Pancreas (tissue), 10 donors: ENCODE measurements around the gene PSMF1. TPM values are rescaled to one million over a fixed set of nuclear protein-coding genes. Genes with fewer than 3 reads are reported as not detected.

ENCODE experiments used
- ATAC-seq, 4 donors: fragments of 200-7000 bp; cut with Tn5 transposase; one replicate each; pipeline versions ENCODE4 v1.8.0 to v1.9.1; 2020; ENCODE audit warnings: mild to moderate bottlenecking in 4 of 4, moderate library complexity in 4 of 4
- DNase-seq, 6 donors: peaks; one replicate each; pipeline ENCODE4 v3.0.0-alpha.2; 2020
- FAIRE-seq: peaks from 2 replicates; lab custom pipeline; 2012; peaks lifted over from hg19 to GRCh38; lab: Jason Lieb, UNC
- H3K27ac ChIP-seq, 4 donors: fragments of 200-600 bp; sonication (generic); 1 replicate in 3 of 4; 2 replicates in 1 of 4; pipeline versions ENCODE4 v1.5.0 to v1.8.0; 2020
- H3K27me3 ChIP-seq, 4 donors: fragments of 200-600 bp; one replicate each; pipeline ENCODE4 v1.8.0; 2021
- H3K36me3 ChIP-seq, 3 donors: fragments of 200-600 bp; sonication (generic) in 1 of 3; one replicate each; pipeline versions ENCODE4 v1.5.0 to v1.8.0; 2020 to 2021
- H3K4me1 ChIP-seq, 3 donors: fragments of 200-600 bp; one replicate each; pipeline ENCODE4 v1.8.0; 2021
- H3K4me3 ChIP-seq, 4 donors: fragments of 200-600 bp; sonication (generic) in 2 of 4; one replicate each; pipeline versions ENCODE4 v1.5.0 to v1.8.0; 2020 to 2021
- H3K9me3 ChIP-seq, 4 donors: fragments of 200-600 bp; one replicate each; pipeline ENCODE4 v1.8.0; 2021
- WGBS, 2 donors: extraction: QIAGEN DNeasy Blood & Tissue Kit; methylation state at CpG; one replicate each; pipeline ENCODE4 v1.1.7; 2013; 5-methylcytosine and 5-hydroxymethylcytosine counted together
- intact Hi-C, 3 donors: fragments of 100-400 bp; cut with DNase I; formaldehyde crosslinking; loops; one replicate each; pipeline versions ENCODE4 v1.11.1 to v1.14.2; 2022
- polyA plus RNA-seq, 2 donors: library from polyadenylated mRNA; stranded (reverse); fragments of 200-250 nt; gene quantifications; one replicate each; pipeline ENCODE4 v1.2.3, GENCODE V29; 2013
- total RNA-seq, 6 donors: library from RNA; stranded (reverse); fragmentation: NEBNext Ultra II Directional in 4 of 6; extraction: Animal tissue kit (Norgen Biotek cat#: 25700) in 4 of 6; gene quantifications; one replicate each; pipeline versions ENCODE4 v1.2.1 to v1.2.4, GENCODE V29; 2021 to 2023
- TF ChIP-seq, protein P1 (sequence below), 4 donors: fragments of 200-600 bp; sonication (generic) in 3 of 4; IDR thresholded peaks; one replicate each; pipeline versions ENCODE4 v1.5.0 to v1.8.0; 2021; ENCODE audit warnings: antibody characterized with exemption in 4 of 4
- donor health status: healthy with polysubstance abuse.
- donor health status: DM: no; HTN: no; CAD: no; lungs with moderate emphysema.
- donor health status: DM: no; HTN: no; CAD: no.
- donor health status: control.
- donor health status: control.
- donor health status: Bipolar disorder and iron deficiency.
- donor health status: DM: yes; HTN: yes; CAD: no.
- donor health status: DM: no; HTN: no; CAD: no.
- donor health status: DM: no; HTN: no; CAD: no.
- donor health status: DM: yes; HTN: yes; CAD: no.

The PSMF1 gene
- total and polyA plus RNA-seq, 8 donors, result 17.8 to 114 (median 79.6) TPM

DNA sequence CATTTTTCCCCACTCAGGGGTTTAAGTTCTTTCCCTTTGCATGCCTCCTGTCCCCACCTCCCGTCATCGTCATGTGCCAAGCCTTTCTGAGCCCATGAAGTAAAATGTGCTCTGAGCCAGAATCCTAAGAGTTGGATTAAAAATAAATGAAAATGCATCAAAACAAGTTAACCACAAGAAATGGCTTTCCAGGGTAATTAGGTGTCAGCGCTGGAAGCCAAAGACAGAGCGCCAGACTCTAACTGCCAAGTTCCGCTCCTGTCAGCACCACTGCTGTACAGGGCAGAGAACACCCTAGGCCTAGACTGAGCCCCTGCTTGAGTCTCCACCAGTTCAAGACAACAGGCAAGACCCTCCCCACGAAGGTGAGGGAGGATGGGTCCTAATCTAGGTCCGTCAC lies 79.4 kb downstream of the PSMF1 start:
- FAIRE-seq (no peak), ATAC-seq (no peak), DNase-seq (no peak)
- H3K4me3 ChIP-seq, result no peak overlapping the region
- no peak overlapping the region for H3K27ac ChIP-seq
- 76 to 80% methylated on average over 7 of the region's 7 CpGs for WGBS, 2 donors
- TF ChIP-seq, protein P1, sequence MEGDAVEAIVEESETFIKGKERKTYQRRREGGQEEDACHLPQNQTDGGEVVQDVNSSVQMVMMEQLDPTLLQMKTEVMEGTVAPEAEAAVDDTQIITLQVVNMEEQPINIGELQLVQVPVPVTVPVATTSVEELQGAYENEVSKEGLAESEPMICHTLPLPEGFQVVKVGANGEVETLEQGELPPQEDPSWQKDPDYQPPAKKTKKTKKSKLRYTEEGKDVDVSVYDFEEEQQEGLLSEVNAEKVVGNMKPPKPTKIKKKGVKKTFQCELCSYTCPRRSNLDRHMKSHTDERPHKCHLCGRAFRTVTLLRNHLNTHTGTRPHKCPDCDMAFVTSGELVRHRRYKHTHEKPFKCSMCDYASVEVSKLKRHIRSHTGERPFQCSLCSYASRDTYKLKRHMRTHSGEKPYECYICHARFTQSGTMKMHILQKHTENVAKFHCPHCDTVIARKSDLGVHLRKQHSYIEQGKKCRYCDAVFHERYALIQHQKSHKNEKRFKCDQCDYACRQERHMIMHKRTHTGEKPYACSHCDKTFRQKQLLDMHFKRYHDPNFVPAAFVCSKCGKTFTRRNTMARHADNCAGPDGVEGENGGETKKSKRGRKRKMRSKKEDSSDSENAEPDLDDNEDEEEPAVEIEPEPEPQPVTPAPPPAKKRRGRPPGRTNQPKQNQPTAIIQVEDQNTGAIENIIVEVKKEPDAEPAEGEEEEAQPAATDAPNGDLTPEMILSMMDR (IDR thresholded peaks at IDR 0.05), result no peak
- H3K27me3 ChIP-seq, result no peaks in the 10 kb centered on the region
- no peaks in the 10 kb centered on the region for H3K4me1 ChIP-seq
- no peaks in the 10 kb centered on the region for H3K9me3 ChIP-seq
- no peaks in the 10 kb centered on the region for H3K36me3 ChIP-seq
- intact Hi-C loops, result loop anchor here in 1 of 3 donors (10.0 kb wide), 1 partner anchor 383 kb away; no protein-coding TSS in a partner anchor

DNA sequence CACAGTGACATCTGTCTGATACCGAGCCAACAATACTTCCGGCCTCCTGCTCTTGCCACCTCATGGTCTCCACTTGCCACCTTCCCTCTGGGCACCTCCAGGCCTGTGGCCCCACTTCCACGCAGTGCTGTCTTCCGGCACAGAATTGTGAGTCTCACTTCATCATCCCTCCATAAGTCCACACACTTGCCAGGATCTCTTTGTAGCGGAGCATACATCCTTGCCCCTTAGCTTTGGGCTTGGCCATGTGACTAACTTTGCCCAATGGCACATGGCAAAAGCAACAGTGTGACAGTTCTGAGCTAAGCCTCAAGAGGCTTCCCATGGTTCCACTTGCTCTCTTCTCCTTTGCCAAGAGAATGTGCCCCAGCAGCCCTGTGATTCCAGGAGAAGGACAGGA lies 80.3 kb downstream of the PSMF1 start:
- no peak for FAIRE-seq
- H3K27me3 ChIP-seq, result no peaks in the 10 kb centered on the region
- H3K9me3 ChIP-seq, result no peaks in the 10 kb centered on the region
- H3K4me1 ChIP-seq, result no peaks in the 10 kb centered on the region
- no peak for ATAC-seq
- H3K4me3 ChIP-seq, result no peak overlapping the region
- H3K36me3 ChIP-seq, result no peaks in the 10 kb centered on the region
- no peak for DNase-seq
- TF ChIP-seq, protein P1 (IDR thresholded peaks at IDR 0.05), result no peak
- intact Hi-C loops, result loop anchor here in 1 of 3 donors (10.0 kb wide), 1 partner anchor 384 kb away; no protein-coding TSS in a partner anchor
- 74 to 87% methylated on average over 5 of the region's 5 CpGs for WGBS, 2 donors
- no peak overlapping the region for H3K27ac ChIP-seq

DNA sequence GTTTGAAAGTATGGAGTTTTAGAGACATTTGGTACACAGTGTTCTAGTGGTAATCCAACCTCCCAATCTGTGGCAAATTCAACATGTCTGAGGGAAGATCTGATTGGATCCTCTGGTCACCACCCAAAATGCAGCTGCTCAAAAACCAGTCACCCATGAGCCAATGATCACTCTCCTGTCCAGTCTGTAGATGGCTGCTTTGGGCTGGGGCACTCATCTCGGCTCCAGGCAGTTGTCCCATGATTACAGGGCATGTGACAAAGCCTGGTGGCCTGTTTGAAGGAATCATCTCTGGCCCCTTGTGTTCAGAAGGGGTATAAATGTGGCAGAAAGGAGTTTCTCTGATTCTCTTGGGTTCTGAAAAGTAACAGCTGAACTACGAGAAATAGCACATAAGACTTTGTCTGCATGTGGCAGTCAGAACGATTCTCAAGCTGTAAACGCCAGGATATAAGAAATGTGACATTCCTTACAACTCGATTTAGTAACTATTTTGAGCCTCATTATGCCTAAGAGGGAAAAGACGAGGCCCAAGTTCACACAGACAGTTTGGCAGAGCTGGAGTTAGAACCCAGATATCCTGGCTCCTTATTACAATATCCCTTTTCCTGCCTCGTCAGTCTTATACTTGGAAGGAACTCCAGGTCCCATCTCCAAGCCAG lies 80.9 kb downstream of the PSMF1 start:
- intact Hi-C loops, result loop anchor here in 1 of 3 donors (10.0 kb wide), 1 partner anchor 385 kb away; no protein-coding TSS in a partner anchor
- ATAC-seq, result no peak
- DNase-seq, result no peak
- Histone ChIP-seq H3K27me3 (no peaks in the 10 kb centered on the region), H3K9me3 (no peaks in the 10 kb centered on the region), H3K27ac (no peak overlapping the region), H3K4me1 (no peaks in the 10 kb centered on the region), H3K36me3 (no peaks in the 10 kb centered on the region), H3K4me3 (no peak overlapping the region)
- WGBS, 2 donors, result 61 to 62% methylated on average over 7 of the region's 7 CpGs
- FAIRE-seq, result no peak
- TF ChIP-seq, protein P1 (IDR thresholded peaks at IDR 0.05), result no peak

DNA sequence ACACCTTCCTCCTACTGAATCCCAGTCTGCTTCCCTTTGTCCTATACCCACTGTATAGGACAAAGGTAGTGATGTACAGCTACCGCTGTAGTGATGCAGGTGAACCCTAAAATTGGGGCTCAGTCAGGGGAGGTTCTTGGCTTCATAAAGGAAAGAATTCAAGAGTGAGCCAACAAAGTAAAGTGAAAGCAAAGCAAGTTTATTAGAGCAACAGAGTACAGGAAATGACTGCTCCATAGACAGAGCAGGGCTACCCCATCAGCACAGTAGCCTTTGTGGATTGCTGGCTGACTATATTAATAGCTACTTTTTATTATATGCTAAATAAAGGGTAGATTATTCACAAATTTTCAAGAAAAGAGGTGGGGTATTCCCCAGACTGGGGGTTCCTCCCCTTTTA lies 81.6 kb downstream of the PSMF1 start:
- intact Hi-C loops, result loop anchor here in 1 of 3 donors (10.0 kb wide), 1 partner anchor 385 kb away; no protein-coding TSS in a partner anchor
- DNase-seq (no peak), ATAC-seq (no peak), FAIRE-seq (no peak)
- Histone ChIP-seq H3K4me3 (no peak overlapping the region), H3K36me3 (no peaks in the 10 kb centered on the region), H3K9me3 (no peaks in the 10 kb centered on the region), H3K27ac (no peak overlapping the region), H3K4me1 (no peaks in the 10 kb centered on the region), H3K27me3 (no peaks in the 10 kb centered on the region)
- WGBS, 2 donors, result 92 to 96% methylated on average over 1 of the region's 1 CpG
- TF ChIP-seq, protein P1 (IDR thresholded peaks at IDR 0.05), result no peak
